Measurements from ENCODE around the gene NABP2. TPM values are rescaled to one million over a fixed set of nuclear protein-coding genes. Genes with fewer than 3 reads are reported as not detected.

Gene NABP2
- total RNA-seq, 1 experiment from 2014 or later: 49.0 TPM

GRCh38 chr12:56213878-56214277 lies 10.3 kb upstream of the NABP2 start:
- Histone ChIP-seq H3K27me3 (ENCODE audit: insufficient read depth, low read length) (no peaks in the 10 kb centered on the region), H4K20me1 (ENCODE audit: control insufficient read depth, insufficient read depth, insufficient read length) (no peaks in the 10 kb centered on the region), H3K56ac (ENCODE audit: insufficient read length, low read depth, low read length) (no peak overlapping the region), H2BK15ac (ENCODE audit: low read depth, low read length) (no peak overlapping the region), H3K4me1 (ENCODE audit: insufficient read depth, low read length) (no peaks in the 10 kb centered on the region), H2AFZ (ENCODE audit: low read length) (no peak overlapping the region), H2BK5ac (ENCODE audit: insufficient read length, low read length) (no peak overlapping the region), H3K4me2 (ENCODE audit: insufficient read depth, insufficient read length, low read length) (no peak overlapping the region), H2AK5ac (ENCODE audit: insufficient read length, low read length) (no peak overlapping the region), H3K4ac (ENCODE audit: low read depth, low read length) (no peak overlapping the region), H3K9me3 (ENCODE audit: control insufficient read depth, low read depth, low read length) (no peaks in the 10 kb centered on the region), H3T11ph (ENCODE audit: low read length) (no peak overlapping the region), H3K18ac (ENCODE audit: insufficient read length, low read depth, low read length) (no peak overlapping the region), H3K14ac (ENCODE audit: insufficient read depth, low read length) (no peak overlapping the region), H4K91ac (ENCODE audit: insufficient read length, low read depth, low read length) (no peak overlapping the region), H2BK20ac (ENCODE audit: low read depth, low read length, poor library complexity, severe bottlenecking) (no peak overlapping the region), H3K27ac (ENCODE audit: insufficient read length, low read depth, low read length) (no peak overlapping the region), H2BK120ac (ENCODE audit: low read depth, low read length, poor library complexity, severe bottlenecking) (no peak overlapping the region), H3K79me2 (ENCODE audit: insufficient read depth, low read length) (no peaks in the 10 kb centered on the region), H2BK12ac (ENCODE audit: insufficient read length, low read depth, low read length) (no peak overlapping the region), H3K9ac (ENCODE audit: extremely low read depth, insufficient read length, low read length) (no peak overlapping the region), H4K5ac (ENCODE audit: insufficient read length, low read depth, low read length) (no peak overlapping the region), H3K23ac (ENCODE audit: insufficient read length, low read depth, low read length) (no peak overlapping the region), H3K79me1 (ENCODE audit: insufficient read depth, low read depth, low read length, poor library complexity, severe bottlenecking) (peaks cover 3% of the 10 kb centered on the region), H4K8ac (replicated peaks; ENCODE audit: insufficient read length, low read depth, low read length) (no peak overlapping the region), H3K23me2 (ENCODE audit: insufficient read length, low read depth, low read length, poor library complexity, severe bottlenecking) (no peaks in the 10 kb centered on the region)
- Mint-ChIP-seq H3K4me3 (no peak overlapping the region), H3K27me3 (ENCODE audit: low read depth) (no peaks in the 10 kb centered on the region; the same call in 1 of the 2 replicates), H3K4me1 (no peaks in the 10 kb centered on the region), H3K36me3 (ENCODE audit: insufficient read depth in 1 of 3, low read depth in 3 of 3) (peaks cover 49 to 83% (median 81%) of the 10 kb centered on the region in 3 experiments), H3K27ac (peak overlapping the region in 1 of 3 experiments; percentile 35; a peak in 1 of 7 replicates), H3K9me3 (no peaks in the 10 kb centered on the region; a peak in 1 of 5 replicates)
- DNase-seq: no peak
- no CpG with 5 or more reads among the region's 5 CpGs for WGBS (ENCODE audit: extremely low coverage, insufficient read length, low lambda C conversion rate)
- no peak for TF ChIP-seq CTCF (conservative IDR thresholded peaks at IDR 0.05)
